SK-N-SH treated with all-trans-retinoic acid at 6 μM for 48 hours (cell line): ENCODE data around the gene PGAM4.
"Not testable (repeated sequence)": the region's sequence is repeated elsewhere in the genome, so short reads cannot be mapped to it uniquely, and the experiment has no call there.

ENCODE experiments used
- ATAC-seq: fragments of 200-7000 bp; cut with Tn5 transposase; 3 replicates; pipeline ENCODE4 v1.9.1; 2020; ENCODE audit warnings: mild to moderate bottlenecking, moderate library complexity
- BACH2 ChIP-seq: fragments of 250-450 bp; sonication (Bioruptor Pico); IDR thresholded peaks from 2 replicates; pipeline ENCODE4 v1.9.0; 2021; ENCODE audit warnings: mild to moderate bottlenecking, borderline replicate concordance
- CREB5 ChIP-seq: fragments of 250-450 bp; sonication (Bioruptor Pico); IDR thresholded peaks from 2 replicates; pipeline ENCODE4 v1.5.1; 2020; ENCODE audit warnings: low read depth, mild to moderate bottlenecking, moderate library complexity
- CSDC2 ChIP-seq: fragments of 250-450 bp; sonication (Bioruptor Pico); IDR thresholded peaks from 2 replicates; pipeline ENCODE4 v1.5.0; 2020; ENCODE audit warnings: mild to moderate bottlenecking, moderate library complexity
- ESRRG ChIP-seq: fragments of 250-450 bp; sonication (Bioruptor Pico); IDR thresholded peaks from 2 replicates; pipeline ENCODE4 v1.6.1; 2021; ENCODE audit warnings: mild to moderate bottlenecking
- GLIS3 ChIP-seq: fragments of 250-450 bp; sonication (Bioruptor Pico); IDR thresholded peaks from 2 replicates; pipeline ENCODE4 v1.5.0; 2020; ENCODE audit warnings: mild to moderate bottlenecking, moderate library complexity
- OSR1 ChIP-seq: fragments of 250-450 bp; sonication (Bioruptor Pico); IDR thresholded peaks from 2 replicates; pipeline ENCODE4 v1.8.0; 2022; ENCODE audit warnings: moderate library complexity, mild to moderate bottlenecking, inconsistent platforms
- RARB ChIP-seq: fragments of 250-450 bp; sonication (Bioruptor Pico); IDR thresholded peaks from 2 replicates; pipeline ENCODE4 v1.8.0; 2021; ENCODE audit warnings: mild to moderate bottlenecking, moderate library complexity
- SNAI2 ChIP-seq: fragments of 250-450 bp; sonication (Bioruptor Pico); IDR thresholded peaks from 2 replicates; pipeline ENCODE4 v1.5.0; 2020; ENCODE audit warnings: mild to moderate bottlenecking, moderate library complexity
- TCF4 ChIP-seq: fragments of 250-450 bp; sonication (Bioruptor Pico); IDR thresholded peaks from 2 replicates; pipeline ENCODE4 v1.8.0; 2021; ENCODE audit warnings: mild to moderate bottlenecking, moderate library complexity, borderline replicate concordance
- TOX ChIP-seq: fragments of 250-450 bp; sonication (Bioruptor Pico); IDR thresholded peaks from 2 replicates; pipeline ENCODE4 v1.8.0; 2021; ENCODE audit warnings: mild to moderate bottlenecking, moderate library complexity, borderline replicate concordance
- ZC3H10 ChIP-seq: fragments of 250-450 bp; sonication (Bioruptor Pico); IDR thresholded peaks from 2 replicates; pipeline ENCODE4 v1.5.1; 2021; ENCODE audit warnings: mild to moderate bottlenecking, moderate library complexity
- ZFP30 ChIP-seq: fragments of 450-650 bp; formaldehyde crosslinking; IDR thresholded peaks from 2 replicates; pipeline ENCODE4 v1.5.0; 2022; ENCODE audit warnings: mild to moderate bottlenecking, moderate library complexity
- ZNF565 ChIP-seq: fragments of 450-650 bp; formaldehyde crosslinking; conservative IDR thresholded peaks from 2 replicates; pipeline ENCODE4 v1.5.0; 2020; ENCODE audit warnings: low read depth, mild to moderate bottlenecking, moderate library complexity
- TF ChIP-seq, protein P1 (sequence below): fragments of 250-450 bp; sonication (Bioruptor Pico); IDR thresholded peaks from 2 replicates; pipeline ENCODE4 v1.8.0; 2021; ENCODE audit warnings: low read depth, mild to moderate bottlenecking, moderate library complexity, borderline replicate concordance
- TF ChIP-seq, protein P2 (sequence below): fragments of 250-450 bp; sonication (Bioruptor Pico); IDR thresholded peaks from 2 replicates; pipeline ENCODE4 v1.8.0; 2020; ENCODE audit warnings: mild to moderate bottlenecking, moderate library complexity, borderline replicate concordance
- TF ChIP-seq, protein P3 (sequence below): fragments of 250-450 bp; sonication (Bioruptor Pico); IDR thresholded peaks from 2 replicates; pipeline ENCODE4 v1.5.1; 2021; ENCODE audit warnings: mild to moderate bottlenecking, moderate library complexity

Gene PGAM4

GRCh38 chrX:77952173-77952572, 17.3 kb downstream of the PGAM4 start:
- no peak for ATAC-seq
- TF ChIP-seq GLIS3 (CRISPR knock-in tag) (no peak), ZC3H10 (CRISPR knock-in tag) (no peak), ZFP30 (no peak), ZNF565 (CRISPR knock-in tag) (no peak), SNAI2 (no peak)
- TF ChIP-seq, protein P1, sequence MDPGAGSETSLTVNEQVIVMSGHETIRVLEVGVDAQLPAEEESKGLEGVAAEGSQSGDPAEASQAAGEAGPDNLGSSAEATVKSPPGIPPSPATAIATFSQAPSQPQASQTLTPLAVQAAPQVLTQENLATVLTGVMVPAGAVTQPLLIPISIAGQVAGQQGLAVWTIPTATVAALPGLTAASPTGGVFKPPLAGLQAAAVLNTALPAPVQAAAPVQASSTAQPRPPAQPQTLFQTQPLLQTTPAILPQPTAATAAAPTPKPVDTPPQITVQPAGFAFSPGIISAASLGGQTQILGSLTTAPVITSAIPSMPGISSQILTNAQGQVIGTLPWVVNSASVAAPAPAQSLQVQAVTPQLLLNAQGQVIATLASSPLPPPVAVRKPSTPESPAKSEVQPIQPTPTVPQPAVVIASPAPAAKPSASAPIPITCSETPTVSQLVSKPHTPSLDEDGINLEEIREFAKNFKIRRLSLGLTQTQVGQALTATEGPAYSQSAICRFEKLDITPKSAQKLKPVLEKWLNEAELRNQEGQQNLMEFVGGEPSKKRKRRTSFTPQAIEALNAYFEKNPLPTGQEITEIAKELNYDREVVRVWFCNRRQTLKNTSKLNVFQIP (CRISPR knock-in tag): no peak

DNA sequence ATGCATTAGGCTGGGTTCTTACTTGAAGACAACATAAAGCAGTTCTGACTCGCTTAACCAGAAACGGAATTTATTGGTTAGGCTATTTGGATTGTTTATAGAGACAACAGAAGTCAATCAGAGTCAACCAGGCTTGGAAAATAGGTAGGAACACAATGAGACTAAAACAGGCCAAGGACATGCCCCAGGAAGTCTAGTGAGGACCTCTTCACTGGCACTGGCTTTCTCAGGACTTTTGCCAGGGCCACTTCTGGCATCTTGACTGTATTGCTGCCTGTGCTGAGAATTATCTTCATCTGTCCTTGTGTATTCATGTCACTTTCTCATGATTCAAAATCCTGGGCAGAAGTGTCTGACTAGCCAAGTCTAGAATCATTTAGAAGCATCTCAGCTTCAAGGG, 19.6 kb downstream of the PGAM4 start:
- peak; percentile 26; the same call in 2 of the 3 replicates for ATAC-seq
- TF ChIP-seq GLIS3 (CRISPR knock-in tag): no peak
- TF ChIP-seq BACH2 (CRISPR knock-in tag): no peak
- TF ChIP-seq ESRRG (CRISPR knock-in tag): no peak
- no peak for TF ChIP-seq CSDC2 (CRISPR knock-in tag)
- TF ChIP-seq ZFP30: no peak
- TF ChIP-seq, protein P2, sequence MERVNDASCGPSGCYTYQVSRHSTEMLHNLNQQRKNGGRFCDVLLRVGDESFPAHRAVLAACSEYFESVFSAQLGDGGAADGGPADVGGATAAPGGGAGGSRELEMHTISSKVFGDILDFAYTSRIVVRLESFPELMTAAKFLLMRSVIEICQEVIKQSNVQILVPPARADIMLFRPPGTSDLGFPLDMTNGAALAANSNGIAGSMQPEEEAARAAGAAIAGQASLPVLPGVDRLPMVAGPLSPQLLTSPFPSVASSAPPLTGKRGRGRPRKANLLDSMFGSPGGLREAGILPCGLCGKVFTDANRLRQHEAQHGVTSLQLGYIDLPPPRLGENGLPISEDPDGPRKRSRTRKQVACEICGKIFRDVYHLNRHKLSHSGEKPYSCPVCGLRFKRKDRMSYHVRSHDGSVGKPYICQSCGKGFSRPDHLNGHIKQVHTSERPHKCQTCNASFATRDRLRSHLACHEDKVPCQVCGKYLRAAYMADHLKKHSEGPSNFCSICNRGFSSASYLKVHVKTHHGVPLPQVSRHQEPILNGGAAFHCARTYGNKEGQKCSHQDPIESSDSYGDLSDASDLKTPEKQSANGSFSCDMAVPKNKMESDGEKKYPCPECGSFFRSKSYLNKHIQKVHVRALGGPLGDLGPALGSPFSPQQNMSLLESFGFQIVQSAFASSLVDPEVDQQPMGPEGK (CRISPR knock-in tag): no peak
- TF ChIP-seq OSR1 (CRISPR knock-in tag): no peak
- TF ChIP-seq TCF4 (CRISPR knock-in tag): no peak
- no peak for TF ChIP-seq SNAI2
- TF ChIP-seq, protein P1 (CRISPR knock-in tag): no peak

DNA sequence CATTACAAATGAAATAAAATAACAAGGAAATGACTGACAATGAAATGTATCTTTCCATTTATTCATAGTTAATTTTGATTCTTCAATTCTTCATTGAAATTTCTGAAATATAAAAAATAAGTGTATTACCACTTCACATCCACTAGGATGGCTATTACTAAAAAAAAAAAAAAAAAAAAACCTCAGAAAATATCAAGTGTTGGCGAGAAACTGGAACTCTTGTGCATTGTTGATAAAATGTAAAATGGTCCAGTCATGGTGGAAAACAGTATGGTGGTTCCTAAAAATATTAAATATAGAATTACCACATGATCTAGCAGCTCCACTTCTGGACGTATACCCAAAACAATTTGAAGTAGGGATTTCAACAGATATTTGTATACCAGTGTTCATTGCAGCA, 22.9 kb downstream of the PGAM4 start:
- TF ChIP-seq RARB (CRISPR knock-in tag) (no peak), CREB5 (no peak), ESRRG (CRISPR knock-in tag) (no peak), SNAI2 (no peak), ZFP30 (no peak)
- ATAC-seq: no peak

DNA sequence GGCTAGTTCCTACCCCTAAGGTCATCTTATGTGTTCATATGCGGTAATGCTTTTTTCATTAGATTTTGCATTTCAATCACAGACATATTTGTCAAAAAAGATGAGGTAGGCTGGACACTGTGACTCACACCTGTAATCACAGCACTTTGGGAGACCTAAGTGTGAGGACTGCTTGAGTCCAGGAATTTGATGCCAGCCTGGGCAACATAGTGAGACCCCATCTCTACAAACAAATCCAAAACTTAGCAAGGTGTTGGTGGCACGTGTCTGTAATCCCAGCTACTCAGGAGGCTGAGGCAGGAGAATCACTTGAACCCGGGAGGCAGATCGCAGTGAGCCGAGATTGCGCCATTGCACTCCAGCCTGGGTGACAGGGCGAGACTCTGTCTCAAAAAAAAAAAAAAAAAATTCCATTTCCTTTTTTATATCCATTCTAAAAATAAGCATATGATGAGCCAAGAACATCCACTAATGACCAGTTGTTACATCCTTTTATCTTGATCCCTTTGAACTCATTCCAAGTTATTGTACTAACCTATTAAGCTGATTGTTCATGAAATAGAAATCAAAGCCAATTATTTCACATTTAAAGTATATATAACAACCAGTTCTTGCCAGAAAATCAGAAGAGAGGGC, 23.4 kb downstream of the PGAM4 start:
- TF ChIP-seq, protein P3, sequence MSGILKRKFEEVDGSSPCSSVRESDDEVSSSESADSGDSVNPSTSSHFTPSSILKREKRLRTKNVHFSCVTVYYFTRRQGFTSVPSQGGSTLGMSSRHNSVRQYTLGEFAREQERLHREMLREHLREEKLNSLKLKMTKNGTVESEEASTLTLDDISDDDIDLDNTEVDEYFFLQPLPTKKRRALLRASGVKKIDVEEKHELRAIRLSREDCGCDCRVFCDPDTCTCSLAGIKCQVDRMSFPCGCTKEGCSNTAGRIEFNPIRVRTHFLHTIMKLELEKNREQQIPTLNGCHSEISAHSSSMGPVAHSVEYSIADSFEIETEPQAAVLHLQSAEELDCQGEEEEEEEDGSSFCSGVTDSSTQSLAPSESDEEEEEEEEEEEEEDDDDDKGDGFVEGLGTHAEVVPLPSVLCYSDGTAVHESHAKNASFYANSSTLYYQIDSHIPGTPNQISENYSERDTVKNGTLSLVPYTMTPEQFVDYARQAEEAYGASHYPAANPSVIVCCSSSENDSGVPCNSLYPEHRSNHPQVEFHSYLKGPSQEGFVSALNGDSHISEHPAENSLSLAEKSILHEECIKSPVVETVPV (CRISPR knock-in tag): no peak
- TF ChIP-seq, protein P2 (CRISPR knock-in tag): no peak
- TF ChIP-seq TOX (CRISPR knock-in tag): no peak
- TF ChIP-seq ZNF565 (CRISPR knock-in tag): no peak
- no peak for TF ChIP-seq RARB (CRISPR knock-in tag)
- TF ChIP-seq, all 23 proteins: peak for 0
- no peak for ATAC-seq

GRCh38 chrX:77945031-77945430, 24.4 kb downstream of the PGAM4 start:
- not testable (repeated sequence) for ATAC-seq
